Subcutaneous abdominal adipose tissue (tissue), 5 donors: ENCODE measurements around the gene MYO1E.

Source experiments
- H3K27ac ChIP-seq: one replicate; pipeline ENCODE4 v1.7.0; 2013; ENCODE audit warnings: low read depth, mild to moderate bottlenecking, inconsistent platforms, low read length, moderate library complexity
- H3K27me3 ChIP-seq, 5 donors: one replicate each; pipeline ENCODE4 v1.7.0; 2013; ENCODE audit warnings: low read length in 5 of 5, inconsistent platforms in 1 of 5; ENCODE audit not compliant: control insufficient read depth in 5 of 5, insufficient read depth in 4 of 5
- H3K36me3 ChIP-seq, 5 donors: one replicate each; pipeline ENCODE4 v1.7.0; 2013; ENCODE audit warnings: low read length in 5 of 5; ENCODE audit not compliant: control insufficient read depth in 5 of 5, insufficient read depth in 5 of 5
- H3K4me1 ChIP-seq, 5 donors: one replicate each; pipeline ENCODE4 v1.7.0; 2013; ENCODE audit warnings: low read length in 5 of 5, mild to moderate bottlenecking in 3 of 5, moderate library complexity in 1 of 5; ENCODE audit not compliant: control insufficient read depth in 5 of 5, insufficient read depth in 5 of 5
- H3K4me3 ChIP-seq, 5 donors: one replicate each; pipeline ENCODE4 v1.7.0; 2013; ENCODE audit warnings: low read length in 5 of 5, low read depth in 1 of 5
- H3K9ac ChIP-seq, 5 donors: one replicate each; pipeline ENCODE4 v1.7.0; 2013; ENCODE audit warnings: low read length in 5 of 5, mild to moderate bottlenecking in 4 of 5, moderate library complexity in 3 of 5
- H3K9me3 ChIP-seq, 5 donors: one replicate each; pipeline ENCODE4 v1.7.0; 2013; ENCODE audit warnings: low read length in 5 of 5; ENCODE audit not compliant: control insufficient read depth in 5 of 5
- donor health status: healthy.
- donor health status: healthy.
- donor health status: healthy.
- donor health status: healthy.
- donor health status: healthy.

MYO1E gene

DNA sequence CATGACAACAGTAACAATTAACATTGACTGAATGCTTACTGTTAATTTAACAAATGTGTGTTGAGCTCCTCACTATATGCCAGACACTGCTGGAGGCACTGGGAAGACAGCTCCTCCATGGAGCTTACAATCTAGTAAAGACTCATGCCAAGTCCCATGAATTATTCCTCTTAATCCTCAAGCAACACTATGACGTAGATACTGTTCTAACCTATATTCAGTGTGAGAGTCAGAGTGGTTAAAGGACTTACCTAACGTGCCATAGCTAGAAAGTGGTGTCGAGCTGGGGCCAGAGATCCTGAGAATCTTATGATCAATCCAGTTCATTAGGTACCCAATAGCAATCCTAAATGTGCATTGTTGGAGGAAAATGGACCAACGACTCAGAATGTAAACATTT, 43.6 kb downstream of the MYO1E start:
- Histone ChIP-seq H3K4me1 (peaks cover 5 to 36% (median 16%) of the 10 kb centered on the region in 5 donors), H3K9ac (no peak overlapping the region), H3K4me3 (no peak overlapping the region), H3K27ac (no peak overlapping the region), H3K36me3 (no peaks in the 10 kb centered on the region), H3K27me3 (no peaks in the 10 kb centered on the region), H3K9me3 (no peaks in the 10 kb centered on the region)

DNA sequence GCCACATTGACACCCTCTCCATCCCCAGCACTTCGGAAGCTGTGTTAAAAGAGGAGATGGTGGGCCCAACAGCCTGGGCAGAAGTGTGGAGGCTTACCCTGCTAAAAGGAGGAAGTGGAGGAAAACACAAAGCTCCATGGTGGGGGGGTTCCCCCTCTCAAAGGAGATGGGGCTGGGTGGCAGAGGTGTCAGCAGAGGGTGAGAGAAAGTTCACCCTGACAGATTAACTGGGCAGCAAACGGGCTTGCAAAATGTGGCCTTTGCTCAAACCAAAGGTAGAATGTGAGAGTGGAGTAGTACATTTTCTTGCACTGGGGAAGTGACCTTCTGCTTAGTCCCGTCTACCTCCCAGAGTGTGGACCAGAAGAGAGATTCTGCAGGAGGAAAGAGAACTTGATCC, 44.7 kb downstream of the MYO1E start:
- H3K4me1 ChIP-seq = peaks cover 5 to 36% (median 16%) of the 10 kb centered on the region in 5 donors
- no peak overlapping the region for H3K27ac ChIP-seq
- H3K9ac ChIP-seq = no peak overlapping the region
- H3K36me3 ChIP-seq = no peaks in the 10 kb centered on the region
- H3K4me3 ChIP-seq = no peak overlapping the region
- no peaks in the 10 kb centered on the region for H3K9me3 ChIP-seq
- H3K27me3 ChIP-seq = no peaks in the 10 kb centered on the region

DNA sequence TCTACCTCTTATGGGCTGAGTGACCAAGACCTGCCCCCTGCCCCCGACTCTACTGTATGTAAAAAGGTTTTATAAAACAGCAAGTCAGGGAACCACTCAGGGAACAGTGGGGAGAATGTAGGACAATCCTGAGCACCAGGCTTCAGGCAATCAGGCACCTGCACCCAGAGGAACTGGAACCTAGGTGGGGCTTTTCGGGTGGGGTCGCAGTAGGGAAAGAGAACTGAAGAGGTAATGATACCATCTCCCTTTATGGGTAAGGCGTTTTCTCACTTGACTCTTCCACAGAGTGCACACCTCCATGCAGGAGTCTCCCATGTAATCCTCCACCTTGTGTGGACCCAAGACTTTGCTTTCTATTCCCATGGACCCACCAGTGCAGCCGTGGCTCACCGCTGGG, 45.8 kb downstream of the MYO1E start:
- Histone ChIP-seq H3K27me3 (no peaks in the 10 kb centered on the region), H3K9ac (no peak overlapping the region), H3K4me1 (peaks cover 5 to 30% (median 16%) of the 10 kb centered on the region in 5 donors), H3K36me3 (no peaks in the 10 kb centered on the region), H3K4me3 (no peak overlapping the region), H3K9me3 (no peaks in the 10 kb centered on the region), H3K27ac (no peak overlapping the region)

DNA sequence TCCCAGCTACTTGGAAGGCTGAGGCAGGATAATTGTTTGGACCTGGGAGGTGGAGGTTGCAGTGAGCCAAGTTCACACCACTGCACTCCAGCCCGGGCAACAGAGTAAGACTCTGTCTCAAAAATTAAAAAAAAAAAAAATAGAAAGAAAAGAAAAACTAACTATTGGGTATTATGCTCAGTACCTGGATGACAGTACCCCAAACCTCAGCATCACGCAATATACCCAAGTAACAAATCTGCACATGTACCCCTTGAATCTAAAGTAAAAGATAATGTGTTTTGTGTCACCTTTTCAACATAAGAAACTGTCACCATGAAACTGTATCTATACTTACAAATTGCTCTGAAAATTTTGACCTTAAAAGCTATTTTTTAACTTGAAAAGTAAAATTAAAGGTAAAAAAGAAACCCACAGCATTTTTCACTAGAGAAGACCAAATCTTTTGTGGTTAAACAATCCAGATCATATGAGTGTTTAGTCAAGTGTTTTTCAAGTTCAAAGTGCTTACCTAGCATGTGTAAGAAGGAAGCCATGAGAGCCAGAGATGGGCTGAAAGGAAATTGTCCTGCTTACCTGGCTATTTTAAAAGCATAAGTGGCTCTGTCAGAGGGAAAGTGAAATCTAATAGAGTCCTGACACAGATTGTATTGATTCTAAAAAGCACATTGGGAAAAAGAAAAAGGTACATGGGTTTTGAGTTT, 50.5 kb downstream of the MYO1E start:
- Histone ChIP-seq H3K27ac (no peak overlapping the region), H3K4me3 (no peak overlapping the region), H3K9ac (no peak overlapping the region), H3K9me3 (peaks cover 0 to 3% (median 0%) of the 10 kb centered on the region in 5 donors), H3K4me1 (peaks cover 0 to 2% (median 0%) of the 10 kb centered on the region in 5 donors), H3K36me3 (no peaks in the 10 kb centered on the region), H3K27me3 (no peaks in the 10 kb centered on the region)

DNA sequence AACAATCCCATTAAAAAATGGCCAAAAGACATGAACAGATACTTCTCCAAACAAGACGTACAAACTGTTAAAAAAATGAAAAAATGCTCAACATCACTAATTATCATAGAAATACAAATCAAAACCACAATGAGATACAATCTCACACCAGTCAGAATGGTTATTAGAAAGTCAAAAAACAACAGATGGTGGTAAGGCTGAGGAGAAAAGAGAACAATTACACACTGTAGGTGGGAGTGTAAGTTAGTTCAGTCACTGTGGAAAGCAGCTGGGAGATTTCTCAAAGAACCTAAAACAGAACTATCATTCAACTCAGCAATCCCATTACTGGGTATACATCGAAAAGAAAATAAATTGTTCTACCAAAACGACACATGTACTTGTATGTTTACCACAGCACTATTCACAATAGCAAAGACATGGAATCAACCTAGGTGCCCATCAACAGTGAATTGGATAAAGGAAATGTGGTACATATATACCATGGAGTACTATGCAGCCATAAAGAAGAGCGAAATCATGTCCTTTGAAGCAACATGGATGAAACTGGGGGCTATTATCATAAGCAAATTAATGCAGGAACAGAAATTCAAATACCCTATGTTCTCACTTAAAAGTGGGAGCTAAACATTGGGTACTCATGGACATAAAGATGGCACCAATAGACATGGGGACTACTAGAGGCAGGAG, 51.5 kb downstream of the MYO1E start:
- Histone ChIP-seq H3K4me3 (no peak overlapping the region), H3K27me3 (no peaks in the 10 kb centered on the region), H3K27ac (no peak overlapping the region), H3K9ac (no peak overlapping the region), H3K9me3 (peaks cover 0 to 3% (median 0%) of the 10 kb centered on the region in 5 donors), H3K36me3 (no peaks in the 10 kb centered on the region), H3K4me1 (peaks cover 0 to 2% (median 0%) of the 10 kb centered on the region in 5 donors)

DNA sequence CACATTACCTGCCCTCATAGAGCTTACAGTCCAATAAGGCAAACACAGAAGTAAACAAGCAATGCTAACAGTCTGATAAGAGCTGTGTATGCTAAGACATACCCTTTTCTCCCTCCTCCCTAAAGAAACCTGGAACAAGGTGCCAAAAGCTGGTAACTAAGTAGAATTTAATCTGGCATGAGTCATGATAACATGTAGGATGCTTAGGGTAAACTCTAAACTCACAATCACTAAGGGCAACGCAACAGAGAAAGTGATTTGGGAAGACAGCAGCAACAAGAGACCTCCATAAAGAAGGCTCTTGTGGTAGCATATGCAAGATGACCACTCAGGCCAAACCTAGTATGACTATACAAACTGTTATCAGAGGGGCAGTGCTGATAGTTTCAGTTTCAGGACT, 55.5 kb downstream of the MYO1E start:
- Histone ChIP-seq H3K4me1 (peaks cover 3 to 22% (median 11%) of the 10 kb centered on the region in 5 donors), H3K27ac (no peak overlapping the region), H3K27me3 (no peaks in the 10 kb centered on the region)

DNA sequence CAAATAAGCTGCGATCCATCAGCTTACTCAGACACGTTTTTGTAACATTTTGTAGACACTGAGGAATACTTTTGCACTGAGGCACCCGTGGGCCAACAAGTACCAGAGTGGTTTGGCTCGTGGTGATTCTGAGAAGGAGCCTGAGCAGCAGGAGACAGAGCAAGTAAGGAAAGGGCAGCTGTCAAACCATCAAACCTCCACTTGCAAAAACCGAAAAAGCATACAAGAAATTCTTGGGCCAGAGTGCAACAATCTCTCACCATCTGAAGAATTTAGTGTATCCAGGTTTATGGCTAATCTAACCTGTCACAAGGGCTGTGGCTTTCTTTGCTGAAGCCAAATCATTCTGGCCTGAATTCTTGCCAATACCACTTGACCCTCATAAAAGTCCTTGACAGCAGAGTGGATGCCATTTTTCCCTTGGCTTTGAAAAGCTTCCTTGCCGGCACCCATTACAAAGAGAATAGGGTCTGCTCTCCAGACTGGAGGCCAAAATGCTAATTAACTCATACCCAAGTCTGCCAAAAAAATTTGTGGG, 56.7 kb downstream of the MYO1E start:
- no peak overlapping the region for H3K27ac ChIP-seq
- H3K9ac ChIP-seq = no peak overlapping the region
- H3K36me3 ChIP-seq = no peaks in the 10 kb centered on the region
- no peak overlapping the region for H3K4me3 ChIP-seq
- H3K27me3 ChIP-seq = no peaks in the 10 kb centered on the region
- H3K9me3 ChIP-seq = no peaks in the 10 kb centered on the region
- peaks cover 3 to 28% (median 11%) of the 10 kb centered on the region in 5 donors for H3K4me1 ChIP-seq

More for the DNA sequence above, 55.5 kb downstream of the MYO1E start:
- Histone ChIP-seq H3K4me3 (no peak overlapping the region), H3K9me3 (peaks cover 0 to 3% (median 0%) of the 10 kb centered on the region in 5 donors), H3K9ac (no peak overlapping the region), H3K36me3 (no peaks in the 10 kb centered on the region)

DNA sequence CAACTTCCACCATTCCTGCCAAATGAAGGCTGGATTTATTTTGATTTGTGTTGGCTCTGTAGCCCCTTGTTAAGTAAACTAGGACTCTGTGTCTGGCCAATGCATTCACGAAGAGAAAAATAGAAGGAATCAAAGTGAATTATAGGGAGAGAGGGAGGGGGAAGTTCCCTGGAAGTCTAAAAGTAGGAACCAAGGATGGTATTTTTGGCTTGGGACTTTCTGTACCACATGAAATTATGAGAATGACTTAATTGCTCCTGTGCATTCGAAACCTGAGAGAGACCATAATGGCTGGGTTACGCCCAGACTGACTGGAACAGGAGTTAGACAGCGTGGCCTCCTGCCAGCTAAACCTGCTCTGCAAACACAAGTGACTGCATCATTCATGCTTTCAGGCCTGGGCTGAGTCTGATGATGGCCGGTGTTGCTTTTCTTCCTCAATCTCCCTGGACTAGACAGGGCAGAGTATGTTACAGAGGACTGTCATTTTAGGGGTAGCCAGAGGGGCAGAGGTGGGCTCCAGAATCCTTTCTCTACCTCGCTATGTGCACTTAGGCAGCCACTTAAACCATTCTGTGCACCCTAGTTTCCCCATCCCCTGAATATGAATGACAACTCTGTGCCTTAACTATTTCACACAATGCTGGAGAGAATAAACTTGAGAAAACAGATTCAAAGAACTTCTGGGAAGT, 58.9 kb downstream of the MYO1E start:
- peaks cover 3 to 28% (median 11%) of the 10 kb centered on the region in 5 donors for H3K4me1 ChIP-seq
- H3K27ac ChIP-seq = no peak overlapping the region
- H3K27me3 ChIP-seq = no peaks in the 10 kb centered on the region
- no peaks in the 10 kb centered on the region for H3K36me3 ChIP-seq
- no peaks in the 10 kb centered on the region for H3K9me3 ChIP-seq
- no peak overlapping the region for H3K9ac ChIP-seq
- H3K4me3 ChIP-seq = no peak overlapping the region

DNA sequence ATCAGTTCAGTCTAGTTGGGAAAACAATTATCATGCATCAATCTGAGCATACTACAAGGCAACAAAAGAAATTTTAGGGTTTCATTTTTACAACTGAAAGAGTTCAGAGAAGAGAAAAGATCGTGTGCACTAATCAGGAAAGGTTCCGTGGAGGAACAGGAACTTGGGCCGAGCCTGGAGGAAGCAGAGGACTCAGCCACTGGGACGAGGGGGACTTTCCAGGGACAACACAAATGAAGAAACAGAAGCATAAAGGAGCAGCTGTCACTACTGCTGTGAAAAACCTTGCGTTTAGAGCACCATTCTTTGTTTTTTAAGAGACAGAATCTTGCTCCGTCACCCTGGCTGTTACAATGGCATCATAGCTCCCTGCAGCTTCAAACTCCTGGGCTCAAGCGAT, 60.5 kb downstream of the MYO1E start:
- Histone ChIP-seq H3K4me1 (peaks cover 3 to 28% (median 11%) of the 10 kb centered on the region in 5 donors), H3K27ac (no peak overlapping the region), H3K9ac (no peak overlapping the region), H3K9me3 (no peaks in the 10 kb centered on the region), H3K36me3 (no peaks in the 10 kb centered on the region), H3K4me3 (no peak overlapping the region), H3K27me3 (no peaks in the 10 kb centered on the region)

DNA sequence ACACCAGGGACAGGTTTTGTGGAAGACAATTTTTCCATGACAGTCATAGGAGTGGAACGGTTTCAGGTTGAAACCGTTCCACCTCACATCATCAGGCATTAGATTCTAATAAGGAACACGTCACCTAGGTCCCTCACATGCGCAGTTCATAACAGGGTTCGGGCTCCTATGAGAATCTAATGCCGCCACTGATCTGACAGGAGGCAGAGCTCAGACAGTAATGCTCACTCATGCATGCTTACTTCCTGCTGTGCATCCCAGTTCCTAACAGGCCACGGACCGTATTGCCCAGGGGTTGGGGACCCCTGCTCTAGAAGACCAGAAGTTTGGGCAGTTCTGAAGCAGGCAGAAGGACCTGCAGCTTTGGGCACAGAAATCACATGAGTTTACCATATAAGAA, 61.5 kb downstream of the MYO1E start:
- H3K27ac ChIP-seq = no peak overlapping the region

More for the DNA sequence above, 61.5 kb downstream of the MYO1E start:
- Histone ChIP-seq H3K27me3 (no peaks in the 10 kb centered on the region), H3K36me3 (no peaks in the 10 kb centered on the region), H3K4me3 (no peak overlapping the region), H3K4me1 (peaks cover 3 to 29% (median 11%) of the 10 kb centered on the region in 5 donors), H3K9ac (no peak overlapping the region), H3K9me3 (no peaks in the 10 kb centered on the region)
